H1 (cell line): Measurements from ENCODE around the gene HYLS1. TPM values are rescaled to one million over a fixed set of nuclear protein-coding genes. Genes with fewer than 3 reads are reported as not detected.

Source experiments
- CTCF ChIA-PET: fragments of 300-600 bp; sonication (Branson Sonifier 250); formaldehyde crosslinking; loops from one replicate; lab custom pipeline; 2021; ENCODE audit not compliant: partially characterized antibody; lab: Charles Lee
- POLR2A ChIA-PET: fragments of 300-600 bp; sonication (Branson Sonifier 250); formaldehyde crosslinking; loops from one replicate; lab custom pipeline; 2021; ENCODE audit warnings: inconsistent platforms; ENCODE audit not compliant: partially characterized antibody; lab: Charles Lee
- DNase-seq, 2 experiments: peaks; one replicate each; pipeline versions ENCODE4 v3.0.0 to v3.0.0-alpha.2; 2010 to 2022; ENCODE audit warnings: low spot score in 2 of 2, low read depth in 1 of 2, mixed read lengths in 1 of 2
- FAIRE-seq: peaks from 2 replicates; lab custom pipeline; 2011; peaks lifted over from hg19 to GRCh38; lab: Jason Lieb, UNC
- H2AFZ ChIP-seq: 2 replicates; pipeline ENCODE4 v1.8.1; 2012; ENCODE audit warnings: low read length, inconsistent platforms
- H2AK5ac ChIP-seq: 2 replicates; pipeline ENCODE4 v1.6.1; 2013; ENCODE audit warnings: low read depth, low read length
- H2BK120ac ChIP-seq: replicated peaks from 2 replicates; pipeline ENCODE3; 2013; ENCODE audit warnings: low read depth, low read length, inconsistent platforms
- H2BK12ac ChIP-seq: 2 replicates; pipeline ENCODE4 v1.6.1; 2013; ENCODE audit warnings: low read depth, low read length
- H2BK15ac ChIP-seq: 2 replicates; pipeline ENCODE4 v1.6.1; 2013; ENCODE audit warnings: low read length
- H2BK20ac ChIP-seq: 2 replicates; pipeline ENCODE4 v1.6.1; 2013; ENCODE audit warnings: low read length
- H2BK5ac ChIP-seq: 2 replicates; pipeline ENCODE4 v1.6.1; 2013; ENCODE audit warnings: low read depth, low read length
- H3K14ac ChIP-seq: 2 replicates; pipeline ENCODE4 v1.6.1; 2013; ENCODE audit warnings: inconsistent platforms; ENCODE audit not compliant: insufficient read length
- H3K18ac ChIP-seq: 2 replicates; pipeline ENCODE4 v1.6.1; 2013; ENCODE audit warnings: low read length; ENCODE audit errors: extremely low read depth
- H3K23ac ChIP-seq: 2 replicates; pipeline ENCODE4 v1.6.1; 2013; ENCODE audit warnings: inconsistent platforms; ENCODE audit not compliant: insufficient read length
- H3K23me2 ChIP-seq: 2 replicates; pipeline ENCODE4 v1.6.1; 2013; ENCODE audit warnings: low read depth, low read length
- H3K27ac ChIP-seq: 2 replicates; pipeline ENCODE4 v1.6.1; 2011; ENCODE audit warnings: low read depth, low read length, inconsistent platforms
- H3K27me3 ChIP-seq, 4 experiments: replicated peaks in 1 of 4; 1 replicate in 1 of 4; 2 replicates in 3 of 4; pipeline versions ENCODE4 v1.6.1 to v1.8.1; 2011 to 2013; ENCODE audit warnings: low read length in 3 of 4, mild to moderate bottlenecking in 3 of 4, inconsistent platforms in 2 of 4, mixed read lengths in 2 of 4, moderate library complexity in 1 of 4; ENCODE audit not compliant: control insufficient read depth in 3 of 4, insufficient read depth in 3 of 4; ENCODE audit errors: extremely low read depth in 1 of 4
- H3K36me3 ChIP-seq, 4 experiments: 2 replicates each; pipeline versions ENCODE4 v1.6.1 to v1.8.1; 2011 to 2013; ENCODE audit warnings: mild to moderate bottlenecking in 4 of 4, low read length in 3 of 4, moderate library complexity in 2 of 4, control low read depth in 1 of 4, inconsistent platforms in 1 of 4; ENCODE audit not compliant: insufficient read depth in 4 of 4, control insufficient read depth in 2 of 4
- H3K4ac ChIP-seq: replicated peaks from 2 replicates; pipeline ENCODE3; 2013; ENCODE audit warnings: low read length, low read depth, mixed read lengths, inconsistent platforms; ENCODE audit not compliant: insufficient read length
- H3K4me1 ChIP-seq, 4 experiments: replicated peaks in 1 of 4; 1 replicate in 1 of 4; 2 replicates in 3 of 4; pipeline versions ENCODE4 v1.6.1 to v1.8.1; 2011 to 2013; ENCODE audit warnings: low read length in 3 of 4, inconsistent platforms in 2 of 4, mixed read lengths in 1 of 4; ENCODE audit not compliant: insufficient read depth in 4 of 4, control insufficient read depth in 3 of 4
- H3K4me2 ChIP-seq, 2 experiments: 2 replicates each; pipeline versions ENCODE4 v1.6.1 to v1.8.1; 2011 to 2013; ENCODE audit warnings: low read depth in 2 of 2, low read length in 2 of 2, control low read depth in 1 of 2, inconsistent platforms in 1 of 2, mild to moderate bottlenecking in 1 of 2; ENCODE audit not compliant: insufficient read depth in 1 of 2
- H3K4me3 ChIP-seq, 4 experiments: fragments of 200-600, 300-600 bp in 1 of 4; sonication (generic), shearing (Covaris generic), sonication (Bioruptor Twin) in 1 of 4; 2 replicates each; pipeline versions ENCODE4 v1.5.1 to v1.8.1; 2011 to 2016; ENCODE audit warnings: low read length in 4 of 4, low read depth in 3 of 4, control low read depth in 2 of 4, inconsistent platforms in 2 of 4, mild to moderate bottlenecking in 2 of 4, mixed read lengths in 1 of 4, moderate library complexity in 1 of 4; ENCODE audit not compliant: insufficient read depth in 2 of 4; ENCODE audit errors: extremely low read depth in 1 of 4
- H3K56ac ChIP-seq: replicated peaks from 2 replicates; pipeline ENCODE3; 2013; ENCODE audit warnings: low read depth, mild to moderate bottlenecking, mixed read lengths, low read length, inconsistent platforms; ENCODE audit not compliant: insufficient read length
- H3K79me1 ChIP-seq: 2 replicates; pipeline ENCODE4 v1.6.1; 2013; ENCODE audit warnings: low read depth, low read length, control low read depth
- H3K79me2 ChIP-seq, 2 experiments: 2 replicates each; pipeline versions ENCODE4 v1.6.1 to v1.8.1; 2012 to 2013; ENCODE audit warnings: low read length in 2 of 2, mild to moderate bottlenecking in 2 of 2, inconsistent platforms in 1 of 2; ENCODE audit not compliant: insufficient read depth in 2 of 2, control insufficient read depth in 1 of 2
- H3K9ac ChIP-seq, 4 experiments: replicated peaks in 1 of 4; 1 replicate in 1 of 4; 2 replicates in 3 of 4; pipeline versions ENCODE4 v1.6.1 to v1.8.1; 2011 to 2013; ENCODE audit warnings: low read depth in 3 of 4, low read length in 3 of 4, control low read depth in 2 of 4, mild to moderate bottlenecking in 2 of 4, moderate library complexity in 2 of 4, inconsistent platforms in 1 of 4; ENCODE audit errors: extremely low read depth in 1 of 4
- H3K9me3 ChIP-seq, 2 experiments: 2 replicates each; pipeline versions ENCODE4 v1.6.1 to v1.8.1; 2012 to 2013; ENCODE audit warnings: mild to moderate bottlenecking in 2 of 2, moderate library complexity in 2 of 2, control low read depth in 1 of 2, inconsistent platforms in 1 of 2, low read depth in 1 of 2, low read length in 1 of 2, mixed read lengths in 1 of 2; ENCODE audit not compliant: insufficient read depth in 2 of 2
- H4K20me1 ChIP-seq, 2 experiments: replicated peaks in 1 of 2; 2 replicates each; pipeline versions ENCODE3 to v1.8.1; 2011 to 2013; ENCODE audit warnings: inconsistent platforms in 2 of 2, low read length in 2 of 2, mild to moderate bottlenecking in 1 of 2; ENCODE audit not compliant: insufficient read depth in 2 of 2, control insufficient read depth in 1 of 2
- H4K5ac ChIP-seq: 2 replicates; pipeline ENCODE4 v1.6.1; 2013; ENCODE audit warnings: low read length, low read depth, mixed read lengths, inconsistent platforms; ENCODE audit not compliant: insufficient read length
- H4K8ac ChIP-seq: 2 replicates; pipeline ENCODE4 v1.8.0; 2013; ENCODE audit warnings: mild to moderate bottlenecking, moderate library complexity, low read length, inconsistent platforms; ENCODE audit not compliant: insufficient read depth; ENCODE audit errors: extremely low read depth
- H4K91ac ChIP-seq: replicated peaks from 2 replicates; pipeline ENCODE3; 2013; ENCODE audit warnings: low read length, mixed read lengths, inconsistent platforms; ENCODE audit not compliant: insufficient read length
- ASH2L ChIP-seq: fragments of 200-600, 300-600 bp; sonication (generic); IDR thresholded peaks from one replicate; pipeline ENCODE4 v1.7.1; 2017; ENCODE audit warnings: low read length
- CBX8 ChIP-seq: fragments of 300-800, 300-1000 bp; sonication (generic); IDR thresholded peaks from 2 replicates; pipeline ENCODE4 v1.7.1; 2016; ENCODE audit warnings: low read depth, low read length, borderline replicate concordance
- CTBP2 ChIP-seq: IDR thresholded peaks from 2 replicates; pipeline ENCODE4 v1.7.0; 2011; ENCODE audit warnings: borderline replicate concordance, mild to moderate bottlenecking, moderate library complexity, mixed read lengths, low read length; ENCODE audit not compliant: insufficient read depth, insufficient read length
- EP300 ChIP-seq, 2 experiments: IDR thresholded peaks; 1 replicate in 1 of 2; 2 replicates in 1 of 2; pipeline ENCODE4 v1.6.1; 2011 to 2012; ENCODE audit warnings: low read depth in 2 of 2, low read length in 2 of 2, mild to moderate bottlenecking in 2 of 2, borderline replicate concordance in 1 of 2, inconsistent platforms in 1 of 2, moderate library complexity in 1 of 2
- KDM5A ChIP-seq: fragments of 200-600 bp; IDR thresholded peaks from 2 replicates; pipeline ENCODE4 v1.7.1; 2012; ENCODE audit warnings: mild to moderate bottlenecking, low read length, inconsistent platforms, mixed read lengths
- RFX5 ChIP-seq: IDR thresholded peaks from 2 replicates; pipeline ENCODE4 v1.6.1; 2011; ENCODE audit warnings: low read depth, low read length, improper control_type of control experiment, borderline replicate concordance
- SIN3A ChIP-seq, 2 experiments: IDR thresholded peaks in 1 of 2; conservative IDR thresholded peaks in 1 of 2; 2 replicates each; pipeline ENCODE4 v1.6.1; 2011 to 2012; ENCODE audit warnings: low read length in 2 of 2, improper control_type of control experiment in 1 of 2, low read depth in 1 of 2, mild to moderate bottlenecking in 1 of 2
- SP4 ChIP-seq: IDR thresholded peaks from 2 replicates; pipeline ENCODE4 v1.6.1; 2012; ENCODE audit warnings: low read length, inconsistent platforms
- SUZ12 ChIP-seq: fragments of 200-600 bp; sonication (generic); IDR thresholded peaks from 2 replicates; pipeline ENCODE4 v1.6.1; 2012; ENCODE audit warnings: mild to moderate bottlenecking, inconsistent platforms, low read length, moderate library complexity, mixed read lengths
- TEAD4 ChIP-seq: IDR thresholded peaks from 2 replicates; pipeline ENCODE4 v1.6.1; 2012; ENCODE audit warnings: low read depth, low read length, inconsistent platforms, mixed read lengths
- WGBS, 2 experiments: shearing (Covaris generic) in 1 of 2; methylation state at CpG; one replicate each; pipeline versions ENCODE4 v1.1.6 to v1.1.7; 2013 to 2015; ENCODE audit warnings: low lambda C conversion rate in 2 of 2, mixed read lengths in 2 of 2, inconsistent platforms in 1 of 2, low coverage in 1 of 2, missing lambda C conversion rate in 1 of 2; ENCODE audit not compliant: insufficient replicate concordance in 2 of 2, insufficient coverage in 1 of 2, insufficient read length in 1 of 2; ENCODE audit errors: extremely low coverage in 1 of 2, missing lambda C conversion rate in 1 of 2; 5-methylcytosine and 5-hydroxymethylcytosine counted together
- polyA plus RNA-seq, 7 experiments: library from polyadenylated mRNA; depleted of rRNA in 3 of 7; stranded (reverse) in 5 of 7; unstranded in 2 of 7; fragments of >200 nt in 5 of 7; fragments of 200-250 nt in 2 of 7; gene quantifications; 1 replicate in 5 of 7; 2 replicates in 1 of 7; 4 replicates in 1 of 7; pipeline versions ENCODE4 v1.2.1 to v1.2.3, GENCODE V29; 2011 to 2013; ENCODE audit warnings: missing spikeins in 2 of 7, mixed read lengths in 2 of 7
- total RNA-seq: library from RNA; stranded (reverse); fragmentation: NEBNext Ultra II Directional; extraction: Animal tissue kit (Norgen Biotek cat#: 25700); gene quantifications from 2 replicates; pipeline ENCODE4 v1.2.1, GENCODE V29; 2021
- TF ChIP-seq, protein P1 (sequence below): IDR thresholded peaks from 2 replicates; pipeline ENCODE4 v1.6.1; 2011; ENCODE audit warnings: low read length, improper control_type of control experiment

HYLS1 gene
- total and polyA plus RNA-seq, 2 of the 8 experiments (the other 6 are each of a cell fraction or from before 2014, with no cell fraction given), result 5.1 to 11.6 TPM

DNA sequence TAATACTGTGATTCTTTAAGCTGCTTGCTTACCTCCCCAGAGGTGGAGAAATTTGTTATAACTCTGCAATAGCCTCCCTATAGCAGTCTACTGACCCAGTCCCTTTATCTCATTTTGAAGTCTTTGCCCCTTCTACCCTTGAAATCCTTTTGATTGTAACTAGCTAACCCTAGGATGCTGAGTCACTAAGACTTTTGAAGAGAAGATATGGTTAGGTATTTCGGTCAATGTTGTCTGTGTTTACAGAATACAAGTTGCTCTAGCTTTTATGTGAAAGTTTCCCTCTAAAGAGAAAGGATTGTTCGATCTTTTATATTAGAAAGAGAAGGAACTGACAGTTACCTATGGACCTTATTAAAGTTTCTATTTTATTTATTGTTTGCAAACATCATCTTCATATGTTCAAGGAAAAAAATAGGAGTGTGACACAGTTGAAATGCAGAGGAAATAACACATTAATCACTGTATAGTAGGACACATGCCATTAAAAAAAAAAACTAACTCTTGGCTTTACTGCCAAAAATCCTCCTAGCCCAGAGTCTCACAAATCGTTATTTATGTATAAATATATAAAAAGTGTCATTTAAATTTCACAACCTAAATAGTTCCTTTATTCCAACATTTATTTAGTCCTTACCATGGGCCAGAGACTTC, 3.1 kb downstream of the HYLS1 start:
- Histone ChIP-seq H3K27ac (no peak overlapping the region), H3K4me2 (no peak overlapping the region), H2BK120ac (no peak overlapping the region), H3K27me3 (peaks cover 0 to 3% (median 2%) of the 10 kb centered on the region in 4 experiments; a peak in 4 of 7 replicates), H3K79me2 (peaks cover 0 to 31% of the 10 kb centered on the region in 2 experiments; a peak in 2 of 4 replicates), H4K20me1 (no peaks in the 10 kb centered on the region), H3K23ac (no peak overlapping the region), H2AFZ (no peak overlapping the region), H3K14ac (no peak overlapping the region), H3K4ac (no peak overlapping the region), H3K4me3 (no peak overlapping the region), H3K79me1 (peaks cover 2% of the 10 kb centered on the region; the same call in 1 of the 2 replicates), H2BK20ac (no peak overlapping the region), H4K5ac (no peak overlapping the region), H2AK5ac (no peak overlapping the region), H2BK5ac (no peak overlapping the region), H3K18ac (no peak overlapping the region), H4K8ac (no peak overlapping the region), H3K36me3 (peaks cover 7 to 23% (median 13%) of the 10 kb centered on the region in 4 experiments; a peak in 7 of 8 replicates), H2BK12ac (no peak overlapping the region), H4K91ac (no peak overlapping the region), H3K23me2 (peaks cover 3% of the 10 kb centered on the region; the same call in 1 of the 2 replicates), H2BK15ac (no peak overlapping the region), H3K56ac (no peak overlapping the region), H3K9ac (no peak overlapping the region), H3K4me1 (no peaks in the 10 kb centered on the region), H3K9me3 (peaks cover 8 to 12% of the 10 kb centered on the region in 2 experiments)
- POLR2A ChIA-PET, result interaction anchor here (1.1 to 1.6 kb wide), 3 partner anchors 12 to 167 kb away, joined by 3 to 10 read pairs (median 4); partner anchors contain the start of gene PUS3
- DNase-seq, result no peak
- FAIRE-seq, result no peak
- CTCF ChIA-PET, result no interaction called here
- WGBS, 2 experiments, result 84% methylated on average over 3 of the region's 3 CpGs; no CpG with 5 or more reads in 1 of the 2 experiments
- TF ChIP-seq, protein P1, sequence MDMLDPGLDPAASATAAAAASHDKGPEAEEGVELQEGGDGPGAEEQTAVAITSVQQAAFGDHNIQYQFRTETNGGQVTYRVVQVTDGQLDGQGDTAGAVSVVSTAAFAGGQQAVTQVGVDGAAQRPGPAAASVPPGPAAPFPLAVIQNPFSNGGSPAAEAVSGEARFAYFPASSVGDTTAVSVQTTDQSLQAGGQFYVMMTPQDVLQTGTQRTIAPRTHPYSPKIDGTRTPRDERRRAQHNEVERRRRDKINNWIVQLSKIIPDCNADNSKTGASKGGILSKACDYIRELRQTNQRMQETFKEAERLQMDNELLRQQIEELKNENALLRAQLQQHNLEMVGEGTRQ, result no peak
- no peak for TF ChIP-seq KDM5A
- no peak for TF ChIP-seq ASH2L
- TF ChIP-seq SP4, result no peak
- no peak for TF ChIP-seq SUZ12
- no peak for TF ChIP-seq CBX8
- no peak for TF ChIP-seq RFX5
- TF ChIP-seq EP300 (IDR thresholded peaks at IDR 0.05; ENCODE audit: borderline replicate concordance in 1 of 2, low read depth in 2 of 2, low read length in 2 of 2), result no peak
- TF ChIP-seq CTBP2, result no peak
- no peak for TF ChIP-seq SIN3A (conservative IDR thresholded peaks at IDR 0.05 in 1 of 2, IDR thresholded peaks at IDR 0.05 in 1 of 2; ENCODE audit: low read depth in 1 of 2, low read length in 2 of 2)
- no peak for TF ChIP-seq TEAD4
